ENCODE results near the gene SUGP2.

Gene SUGP2

DNA sequence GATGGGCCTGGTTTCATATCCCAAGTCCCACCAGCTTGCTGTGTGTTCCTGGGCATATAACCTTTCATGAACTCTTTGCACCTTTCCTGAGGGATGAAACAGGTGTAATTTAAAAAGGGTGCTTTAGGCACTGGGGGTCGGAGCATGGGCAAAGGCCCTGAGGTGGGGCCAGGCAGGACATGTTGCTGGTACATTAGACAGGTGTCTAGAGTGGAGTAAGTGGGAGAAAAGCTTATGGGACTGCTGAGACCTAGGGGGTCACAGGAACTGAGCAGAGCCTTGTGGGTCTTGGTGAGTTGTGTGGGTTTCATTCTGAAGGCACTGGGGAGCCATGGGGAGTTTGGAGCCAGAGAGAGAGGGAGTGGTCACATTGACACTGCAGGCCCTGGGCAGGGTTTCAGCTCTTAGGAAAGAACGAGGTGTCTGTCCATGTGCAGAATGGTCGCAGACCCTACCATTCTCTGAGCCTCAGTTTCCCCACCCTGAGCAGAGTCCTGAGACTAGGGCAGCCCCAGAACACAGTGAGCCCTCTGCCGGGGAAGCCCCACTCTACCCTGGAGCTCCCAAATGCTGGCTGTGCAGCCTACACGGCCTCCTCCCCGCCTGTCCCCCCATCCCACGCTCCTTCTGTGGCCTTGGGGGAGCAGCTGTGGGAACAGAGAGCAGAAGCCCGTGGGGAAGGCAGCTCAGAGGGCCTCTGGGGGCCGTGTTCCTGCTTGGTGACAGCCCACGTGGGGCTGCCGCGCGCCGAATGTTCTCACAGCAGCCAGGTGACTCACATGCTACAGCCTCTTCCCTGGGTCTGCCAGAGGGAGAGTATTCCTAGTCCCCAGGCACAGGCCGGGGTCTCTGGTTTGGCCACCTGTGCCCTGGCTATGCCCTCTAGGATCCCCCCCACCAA, 85.0 kb downstream of the SUGP2 start:
- DNase-seq: no peak

DNA sequence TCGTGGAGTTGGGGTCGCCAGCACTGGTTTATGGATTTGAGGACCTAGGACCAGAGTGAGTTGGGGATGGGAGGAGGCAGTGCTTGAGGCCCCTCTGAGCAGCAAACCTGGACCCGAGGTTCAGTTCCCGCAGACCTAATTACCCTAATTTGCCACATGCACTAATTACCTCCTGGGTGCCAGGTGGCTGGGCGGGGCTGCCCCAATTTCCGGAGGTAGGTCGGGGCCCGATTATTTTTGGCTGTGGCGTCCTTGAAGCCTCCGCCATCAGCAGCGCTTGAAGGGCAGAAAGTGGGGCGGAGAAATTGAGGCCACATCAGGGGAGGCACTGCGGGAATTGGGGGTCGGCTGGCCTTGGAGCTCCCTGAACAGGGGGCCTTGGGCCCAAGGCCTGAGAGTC, 86.4 kb downstream of the SUGP2 start:
- DNase-seq: no peak

DNA sequence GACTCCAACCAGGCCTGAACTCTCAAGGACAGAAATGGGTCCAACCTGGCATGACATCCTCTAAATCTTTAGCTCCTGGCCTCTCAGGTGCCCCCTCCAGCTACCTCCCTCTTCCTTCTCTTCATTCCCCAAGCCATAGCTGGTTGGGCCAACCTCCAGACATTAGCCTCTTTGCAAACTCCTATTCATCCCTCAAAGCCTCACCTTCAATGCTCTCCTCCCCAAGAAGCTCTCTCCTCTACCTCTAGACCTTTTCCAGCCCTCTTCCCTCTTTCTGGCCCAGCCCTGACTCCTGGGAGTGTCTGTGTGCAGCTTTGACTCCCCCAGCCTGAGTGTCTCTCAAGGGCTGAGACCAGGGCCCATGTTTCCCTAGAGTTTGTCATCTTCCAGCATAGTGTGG, 87.0 kb downstream of the SUGP2 start:
- DNase-seq: no peak

DNA sequence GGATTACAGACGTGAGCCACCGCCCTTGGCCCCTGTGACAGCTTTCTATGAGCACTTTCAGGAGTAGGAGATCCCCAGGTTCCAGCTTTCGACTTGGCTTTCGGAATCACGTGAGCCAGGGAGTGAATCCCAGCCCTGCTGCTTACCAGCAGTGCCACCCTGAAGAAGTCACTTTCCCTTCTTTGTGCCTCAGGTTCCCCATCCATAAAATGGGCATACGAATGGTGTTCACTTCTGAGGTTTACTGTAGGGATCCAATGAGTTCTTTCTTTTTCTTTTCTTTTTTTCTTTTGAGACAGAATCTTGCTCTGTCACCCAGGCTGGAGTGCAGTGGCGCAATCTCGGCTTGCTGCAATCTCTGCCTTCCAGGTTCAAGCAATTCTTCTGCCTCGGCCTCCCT, 88.0 kb downstream of the SUGP2 start:
- no peak for DNase-seq

DNA sequence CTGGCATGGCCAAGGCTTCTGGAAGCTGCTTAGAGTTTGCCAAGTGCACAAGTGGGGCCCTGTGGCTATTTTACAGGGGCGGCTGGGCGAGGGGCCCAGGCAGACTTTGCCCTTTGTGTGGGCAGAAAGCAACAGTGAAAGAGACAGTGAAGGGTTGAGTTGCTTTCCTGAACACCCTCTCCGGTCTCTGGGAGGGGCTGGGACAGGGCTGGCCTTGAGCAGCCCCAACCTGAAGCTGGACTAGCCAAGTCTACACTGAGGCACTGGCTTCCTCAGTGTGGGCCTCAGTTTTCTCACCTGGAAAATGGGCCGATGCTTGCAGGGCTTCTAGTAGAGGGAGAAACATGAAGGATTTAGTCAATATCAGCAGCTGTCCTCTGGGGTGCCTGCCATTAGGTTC, 89.9 kb downstream of the SUGP2 start:
- DNase-seq: no peak

DNA sequence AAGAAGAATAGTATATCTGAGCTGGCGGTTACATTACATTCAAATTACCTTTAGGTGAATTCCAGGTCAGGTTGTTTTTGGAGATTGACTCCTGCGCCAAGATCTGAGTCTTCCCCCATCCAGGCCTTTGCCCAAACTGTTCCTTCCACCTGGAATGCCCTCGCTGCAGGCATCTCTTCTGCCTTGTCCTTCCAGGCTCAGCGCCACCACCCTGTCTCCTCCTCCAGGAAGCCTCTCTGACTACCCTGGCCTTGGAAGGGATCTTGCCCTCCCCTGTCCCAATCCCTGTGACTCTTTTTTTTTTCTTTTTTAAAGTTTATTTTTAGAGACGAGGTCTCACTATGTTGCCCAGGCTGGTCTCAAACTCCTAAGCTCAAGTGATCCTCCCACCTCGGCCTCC, 90.6 kb downstream of the SUGP2 start:
- no peak for DNase-seq

DNA sequence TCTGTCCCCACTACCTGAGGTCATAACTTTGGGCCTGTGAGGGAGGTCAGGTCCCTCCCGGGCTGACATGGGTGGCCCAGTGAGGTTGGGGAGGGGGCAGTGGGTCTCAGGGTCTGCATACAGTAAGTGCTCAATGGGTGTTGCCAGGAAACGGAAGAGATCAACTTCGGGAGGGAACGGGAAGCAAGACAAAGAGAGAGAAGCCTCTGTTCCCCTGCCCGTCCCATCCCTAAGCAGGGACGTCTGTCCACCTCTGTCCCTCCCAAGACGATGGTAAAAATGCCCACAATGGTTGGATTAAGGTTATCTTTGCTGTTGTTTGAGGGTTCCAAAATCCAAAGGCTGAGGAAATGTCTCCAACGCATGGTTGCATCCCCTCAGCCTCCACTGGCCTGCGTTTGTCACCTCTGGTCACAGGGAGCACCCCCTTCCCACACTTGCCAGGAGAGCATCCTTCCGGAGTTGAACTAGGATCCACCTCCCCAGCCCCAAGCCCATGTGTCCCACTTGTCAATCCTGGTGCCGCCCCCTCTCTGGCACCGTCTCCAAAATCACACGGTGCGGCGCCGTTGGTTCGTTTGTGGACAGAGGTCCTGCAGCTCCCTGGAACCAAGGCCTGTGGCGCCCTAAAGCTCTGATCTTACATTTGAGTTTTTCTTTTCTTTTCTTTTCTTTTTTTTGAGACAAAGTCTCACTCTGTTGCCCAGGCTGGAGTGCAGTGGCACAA, 91.5 kb downstream of the SUGP2 start:
- no peak for DNase-seq
